OCI-M2 (cell line): ENCODE measurements around the gene MIB1.
"Not testable (repeated sequence)": the region's sequence is repeated elsewhere in the genome, so short reads cannot be mapped to it uniquely, and the experiment has no call there.

Experiments
- DNase-seq: peaks from one replicate; lab custom pipeline; 2025; ENCODE audit not compliant: unreplicated experiment; lab: John Stamatoyannopoulos, UW

MIB1 gene

GRCh38 chr18:21743166-21743832 is 2.7 kb downstream of the MIB1 start:
- no peak for DNase-seq

- no peak for DNase-seq
Observed at GRCh38 chr18:21745231-21745630, 4.6 kb downstream of the MIB1 start.

GRCh38 chr18:21747268-21747667 is 6.7 kb downstream of the MIB1 start:
- no peak for DNase-seq

DNA sequence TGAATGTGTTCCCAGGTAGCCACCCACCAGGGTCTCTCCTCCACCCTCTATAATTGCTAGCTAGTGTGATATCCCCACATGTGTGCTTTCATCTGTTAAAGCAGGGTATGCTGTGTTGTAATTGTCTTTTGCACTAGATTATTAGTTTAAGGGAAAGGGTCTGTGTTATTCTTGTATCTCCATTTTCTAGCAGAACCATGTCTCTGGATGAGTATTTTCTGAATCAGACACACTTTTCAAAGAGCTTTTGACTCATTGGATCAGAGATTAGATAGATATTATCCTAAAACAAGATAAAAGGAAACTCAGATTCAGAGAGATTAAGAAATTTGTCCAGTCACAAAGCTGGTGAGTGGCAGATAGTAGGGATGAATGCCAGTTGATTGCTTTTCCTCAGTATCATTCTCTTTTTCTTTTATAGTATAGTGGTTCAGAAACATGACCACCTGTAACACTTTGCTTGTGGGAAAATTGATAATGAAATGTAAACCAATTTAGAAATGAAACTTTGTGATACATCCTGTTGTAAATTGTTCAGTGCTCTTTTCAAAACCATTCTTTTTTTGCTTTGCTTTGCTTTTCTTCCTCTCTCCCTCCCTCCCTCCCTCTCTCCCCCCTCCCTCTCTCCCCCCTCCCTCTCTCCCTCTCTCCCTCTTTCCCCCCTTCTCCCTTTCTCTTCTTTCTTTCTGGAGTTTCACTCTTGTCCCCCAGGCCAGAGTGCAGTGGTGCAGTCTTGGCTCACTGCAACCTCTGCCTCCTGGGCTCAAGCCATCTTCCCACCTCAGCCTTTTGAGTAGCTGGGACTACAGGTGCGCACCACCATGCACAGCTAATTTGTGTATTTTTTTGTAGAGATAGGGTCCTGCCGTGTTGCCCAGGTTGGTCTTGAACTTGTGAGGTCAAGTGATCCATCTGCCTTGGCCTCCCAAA is 7.4 kb downstream of the MIB1 start:
- no peak for DNase-seq

DNA sequence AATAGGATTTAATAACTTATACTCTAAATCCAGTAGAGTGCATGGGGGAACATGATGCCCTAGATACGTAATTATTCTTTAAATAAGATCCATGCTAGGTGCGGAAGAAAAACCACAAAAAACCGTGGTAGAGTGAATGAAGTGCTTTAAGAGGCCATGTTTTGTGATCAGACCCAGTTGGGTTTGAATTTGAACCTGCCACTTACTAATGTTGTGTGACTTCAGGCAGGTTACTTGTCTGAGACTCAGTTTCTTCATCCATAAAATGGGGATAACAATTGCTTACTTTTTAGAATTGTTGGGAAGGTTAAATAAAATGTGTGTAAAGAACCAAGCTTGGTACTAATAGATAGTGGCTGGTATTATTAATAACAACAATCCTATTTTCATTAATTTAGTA is 17.2 kb downstream of the MIB1 start:
- DNase-seq = no peak

DNA sequence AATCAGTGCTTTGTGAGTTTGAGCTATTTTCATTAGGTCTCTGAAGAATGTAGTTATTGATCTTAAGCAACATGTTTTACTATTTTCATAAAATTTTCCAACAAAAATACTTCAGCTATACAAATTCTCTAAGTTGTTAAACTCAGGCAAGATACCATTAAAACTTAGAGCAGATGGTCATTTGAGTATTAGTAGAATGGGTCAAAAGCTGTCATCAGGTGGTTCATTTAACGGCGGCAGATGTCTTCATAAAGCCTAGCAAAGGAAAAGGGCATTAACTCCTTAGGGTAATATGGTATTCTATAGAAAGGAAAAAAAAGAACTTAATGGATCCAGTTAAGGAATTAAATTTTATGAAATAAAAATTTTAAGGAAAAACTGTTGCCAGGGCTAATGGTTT is 19.2 kb downstream of the MIB1 start:
- no peak for DNase-seq

- DNase-seq = no peak
Observed at GRCh38 chr18:21760321-21760720, 19.7 kb downstream of the MIB1 start.

GRCh38 chr18:21761471-21762115 is 21.0 kb downstream of the MIB1 start:
- no peak for DNase-seq

GRCh38 chr18:21762181-21762772 is 21.7 kb downstream of the MIB1 start:
- DNase-seq = no peak

DNA sequence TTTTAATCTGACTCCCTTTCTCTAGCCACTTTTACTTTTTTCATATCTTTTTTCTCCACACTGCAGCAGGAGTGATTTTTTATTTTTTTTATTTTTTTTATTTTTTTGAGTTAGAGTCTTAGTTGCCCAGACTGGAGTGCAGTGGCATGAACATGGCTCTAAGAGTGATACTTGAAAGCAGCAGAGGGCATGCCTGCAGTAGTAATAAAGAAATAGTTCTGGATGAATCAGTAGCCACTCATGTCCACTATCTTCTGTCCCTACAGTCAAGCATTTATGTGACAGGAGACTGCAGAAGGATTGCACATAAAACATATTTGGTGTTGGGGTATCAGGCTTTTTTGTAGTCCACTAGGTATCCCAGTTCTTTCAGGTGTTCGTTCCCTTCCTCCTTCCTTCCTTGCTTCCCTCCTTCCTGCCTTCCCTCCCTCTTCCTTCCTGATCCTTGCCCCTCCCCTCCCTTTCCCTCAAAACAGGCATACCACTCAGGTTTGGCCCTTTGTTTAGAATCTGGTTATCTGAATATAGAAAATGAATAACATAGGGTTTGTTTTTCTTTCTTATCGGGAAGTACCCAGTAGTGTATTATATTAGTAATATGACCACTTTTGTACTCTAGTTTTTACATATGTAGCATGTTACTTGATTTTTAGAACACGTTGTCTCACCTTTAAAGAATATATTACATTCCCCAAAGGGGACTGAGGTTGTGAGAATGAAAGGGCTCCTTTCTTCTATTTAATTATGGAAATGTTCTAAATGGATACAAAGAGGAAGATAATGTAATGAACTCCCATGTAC is 23.5 kb downstream of the MIB1 start:
- DNase-seq = no peak

DNA sequence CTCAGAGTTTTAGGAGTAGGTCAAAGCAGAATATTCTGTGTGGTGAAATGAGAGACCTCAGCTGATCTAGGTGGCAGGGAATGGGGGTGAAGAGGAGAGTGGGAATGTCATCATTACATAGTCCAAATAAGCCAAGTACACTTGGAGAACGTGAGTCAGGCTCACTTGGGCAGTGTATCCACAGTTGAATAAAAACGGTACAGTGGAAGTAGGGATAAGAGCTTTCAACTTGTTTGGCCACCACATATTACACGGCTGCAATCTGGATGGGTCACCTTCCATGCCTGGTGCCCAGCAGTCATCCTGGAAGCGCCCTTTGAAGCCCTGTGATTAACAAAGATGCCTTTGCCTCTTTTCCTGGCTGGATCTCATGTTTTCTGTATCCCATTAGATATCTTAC is 28.6 kb downstream of the MIB1 start:
- DNase-seq = no peak

DNA sequence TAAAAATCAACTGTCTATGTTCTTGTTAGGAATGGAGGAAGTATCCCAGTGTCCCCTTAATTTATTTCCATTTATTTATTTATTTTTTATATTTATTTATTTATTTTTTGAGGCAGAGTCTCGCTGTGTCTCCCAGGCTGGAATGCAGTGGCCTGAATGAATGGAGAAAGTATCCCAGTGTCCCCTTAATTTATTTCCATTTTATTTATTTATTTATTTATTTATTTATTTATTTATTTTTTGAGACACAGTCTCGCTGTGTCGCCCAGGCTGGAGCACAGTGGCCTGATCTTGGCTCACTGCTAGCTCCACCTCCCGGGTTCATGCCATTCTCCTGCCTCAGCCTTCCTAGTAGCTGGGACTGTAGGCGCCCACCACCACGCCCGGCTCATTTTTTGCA is 34.1 kb downstream of the MIB1 start:
- DNase-seq = no peak

DNA sequence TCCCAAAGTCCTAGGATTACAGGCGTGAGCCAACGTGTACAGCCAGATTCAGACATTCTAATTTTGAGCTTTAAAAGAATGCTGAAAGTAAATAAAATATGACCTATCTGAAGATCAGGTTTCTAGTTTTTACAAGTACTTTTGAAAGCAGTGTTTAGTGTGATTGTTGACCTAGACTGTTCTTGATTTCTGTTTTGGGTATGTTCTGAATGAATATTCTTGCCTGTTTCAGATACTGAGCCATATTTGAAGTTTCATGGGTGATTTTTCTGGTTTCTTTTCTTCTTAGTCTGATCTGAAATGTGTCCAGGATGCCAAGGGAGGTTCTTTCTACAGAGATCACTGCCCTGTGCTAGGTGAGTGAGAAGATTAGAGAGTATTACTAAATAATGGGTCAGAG is 37.2 kb downstream of the MIB1 start:
- DNase-seq = no peak

GRCh38 chr18:21786526-21786925 is 45.9 kb downstream of the MIB1 start:
- no peak for DNase-seq

GRCh38 chr18:21796089-21796488 is 55.5 kb downstream of the MIB1 start:
- not testable (repeated sequence) for DNase-seq

DNA sequence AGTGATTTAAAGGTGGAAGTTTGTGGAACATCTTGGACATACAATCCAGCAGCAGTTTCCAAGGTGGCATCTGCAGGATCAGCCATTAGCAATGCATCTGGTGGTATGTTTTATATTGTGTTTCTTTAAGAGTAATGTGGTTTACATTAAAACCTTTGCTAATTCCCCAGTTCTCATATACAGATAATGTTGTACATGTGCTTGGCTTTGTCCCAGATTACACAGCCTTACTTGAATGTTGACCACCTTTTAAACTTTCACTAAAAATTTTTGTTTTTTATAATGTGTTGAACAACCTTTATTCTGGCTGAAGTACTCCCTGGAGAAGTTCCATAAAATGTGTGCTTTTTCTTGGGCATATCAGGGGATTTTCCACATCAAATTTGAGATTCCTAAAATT is 57.5 kb downstream of the MIB1 start:
- DNase-seq = no peak

- no peak for DNase-seq
Observed at GRCh38 chr18:21799721-21800120, 59.1 kb downstream of the MIB1 start.

DNA sequence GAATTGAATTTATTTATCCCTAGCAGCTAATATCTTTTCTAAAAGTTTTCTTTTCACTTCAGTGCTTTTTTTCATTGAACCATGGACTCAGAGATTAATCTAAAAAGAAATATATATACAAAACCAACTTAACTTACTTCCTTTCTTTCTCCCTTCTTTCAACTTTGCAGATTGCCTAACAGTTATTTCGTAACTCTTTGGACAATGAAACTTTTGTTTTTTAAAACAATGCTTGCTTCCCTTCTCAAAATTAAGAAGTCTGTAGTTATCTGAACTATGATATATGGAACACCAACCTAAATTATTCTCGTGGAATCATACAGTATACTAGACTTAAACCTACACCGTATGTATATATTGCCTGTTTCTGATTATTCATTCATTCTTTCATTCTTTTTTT is 62.9 kb downstream of the MIB1 start:
- no peak for DNase-seq

DNA sequence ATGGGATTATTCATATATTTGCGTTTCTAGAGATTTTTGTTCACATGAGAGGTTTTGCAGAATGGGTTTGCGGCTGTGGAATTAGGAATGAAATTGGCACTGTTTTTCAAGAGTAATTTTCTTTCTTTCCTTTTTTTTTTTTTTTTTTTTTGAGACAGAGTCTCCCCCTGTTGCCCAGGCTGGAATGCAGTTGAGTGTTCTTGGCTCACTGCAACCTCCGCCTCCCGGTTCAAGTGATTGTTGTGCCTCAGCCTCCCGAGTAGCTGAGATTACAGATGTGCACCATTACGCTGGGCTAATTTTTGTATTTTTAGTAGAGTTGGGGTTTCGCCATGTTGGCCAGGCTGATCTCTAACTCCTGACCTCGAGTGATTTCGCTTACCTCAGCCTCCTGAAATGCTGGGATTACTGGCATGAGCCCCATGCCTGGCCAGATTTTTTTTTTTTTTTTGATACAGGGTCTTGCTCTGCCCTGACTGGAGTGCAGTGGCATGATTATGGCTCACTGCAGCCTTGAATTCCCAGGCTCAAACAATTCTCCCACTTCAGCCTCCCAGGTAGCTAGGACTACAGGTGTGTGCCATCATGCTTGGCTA is 65.3 kb downstream of the MIB1 start:
- no peak for DNase-seq

DNA sequence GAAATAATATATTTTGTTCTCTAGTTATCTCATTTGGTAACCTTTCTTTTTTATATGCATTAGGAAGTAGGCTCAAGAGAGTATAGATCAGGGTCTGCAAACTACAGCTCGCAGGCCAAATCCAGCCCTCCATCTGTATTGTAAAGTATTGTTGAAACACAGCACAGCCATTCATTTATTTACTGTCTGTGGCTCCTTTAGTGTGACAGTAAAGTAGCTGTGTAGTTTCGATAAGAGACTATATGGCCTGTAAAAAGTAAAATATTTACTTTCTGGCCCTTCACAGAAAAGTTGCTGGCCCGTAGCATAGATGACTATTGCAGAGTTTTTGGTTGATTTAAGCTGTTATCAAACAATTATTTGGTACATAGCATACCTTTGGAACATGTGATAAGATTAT is 67.6 kb downstream of the MIB1 start:
- DNase-seq = no peak
